ENCODE data around the gene C18orf63. TPM values are rescaled to one million over a fixed set of nuclear protein-coding genes. Genes with fewer than 3 reads are reported as not detected.
"Not testable (repeated sequence)": the region's sequence is repeated elsewhere in the genome, so short reads cannot be mapped to it uniquely, and the experiment has no call there.

Gene C18orf63
- total and polyA plus RNA-seq, 4 experiments from 2014 or later = not detected

GRCh38 chr18:74310411-74310810, 5.2 kb upstream of the C18orf63 start:
- no peaks in the 10 kb centered on the region for H3K4me1 ChIP-seq (ENCODE audit: insufficient read depth, low read length)
- peaks cover 21 to 30% of the 10 kb centered on the region in 2 donors for H3K27me3 Mint-ChIP-seq
- no peak overlapping the region for H3K27ac ChIP-seq (ENCODE audit: low read depth, low read length)
- CTCF ChIA-PET (ENCODE audit: partially characterized antibody) = interaction anchor here (0.7 to 3.7 kb wide), 6 partner anchors 10 to 241 kb away, joined by 3 to 28 read pairs (median 6); partner anchors contain the start of gene CNDP2
- peak in 3 of 5 donors; percentile 6 to 18 (median 12) for DNase-seq
- no peak overlapping the region for H3K27ac Mint-ChIP-seq
- H3K9me3 ChIP-seq (ENCODE audit: control insufficient read depth in 1 of 2, low read length in 2 of 2) = no peaks in the 10 kb centered on the region
- H3K27me3 ChIP-seq (ENCODE audit: insufficient read depth, low read length) = no peaks in the 10 kb centered on the region
- POLR2A ChIA-PET (ENCODE audit: partially characterized antibody) = interaction anchor here (1.9 kb wide), 1 partner anchor 183 kb away, joined by 7 read pairs; no protein-coding TSS in a partner anchor
- H3K9me3 Mint-ChIP-seq = peaks cover 0 to 1% (median 0%) of the 10 kb centered on the region in 8 donors
- H3K36me3 Mint-ChIP-seq = no peaks in the 10 kb centered on the region
- intact Hi-C loops (cut with micrococcal nuclease) = loop anchor here (1.0 kb wide), 2 partner anchors 183 to 242 kb away; no protein-coding TSS in a partner anchor
- no peaks in the 10 kb centered on the region for H3K36me3 ChIP-seq (ENCODE audit: insufficient read depth, low read length)
- no peak overlapping the region for H3K4me3 ChIP-seq (ENCODE audit: low read length in 2 of 2)
- H3K4me1 Mint-ChIP-seq = peaks cover 0 to 3% (median under 1%) of the 10 kb centered on the region in 4 donors
- no peak overlapping the region for H3K4me3 Mint-ChIP-seq

GRCh38 chr18:74311000-74311399, 4.6 kb upstream of the C18orf63 start:
- Mint-ChIP-seq H3K27me3 (peaks cover 23 to 30% of the 10 kb centered on the region in 2 donors), H3K9me3 (peaks cover 0 to 1% (median 0%) of the 10 kb centered on the region in 8 donors), H3K4me3 (no peak overlapping the region), H3K36me3 (no peaks in the 10 kb centered on the region), H3K4me1 (peaks cover 0 to 3% (median under 1%) of the 10 kb centered on the region in 4 donors), H3K27ac (no peak overlapping the region)
- Histone ChIP-seq H3K36me3 (ENCODE audit: insufficient read depth, low read length) (no peaks in the 10 kb centered on the region), H3K9me3 (ENCODE audit: control insufficient read depth in 1 of 2, low read length in 2 of 2) (no peaks in the 10 kb centered on the region), H3K27ac (ENCODE audit: low read depth, low read length) (no peak overlapping the region), H3K4me1 (ENCODE audit: insufficient read depth, low read length) (no peaks in the 10 kb centered on the region), H3K27me3 (ENCODE audit: insufficient read depth, low read length) (no peaks in the 10 kb centered on the region), H3K4me3 (ENCODE audit: low read length in 2 of 2) (no peak overlapping the region)
- intact Hi-C loops (cut with micrococcal nuclease) = loop anchor here (1.0 kb wide), 2 partner anchors 182 to 241 kb away; no protein-coding TSS in a partner anchor
- CTCF ChIA-PET (ENCODE audit: partially characterized antibody) = interaction anchor here (1.2 to 3.7 kb wide), 4 partner anchors 10 to 241 kb away, joined by 3 to 28 read pairs (median 12); no protein-coding TSS in a partner anchor
- POLR2A ChIA-PET (ENCODE audit: partially characterized antibody) = interaction anchor here (1.9 kb wide), 1 partner anchor 183 kb away, joined by 7 read pairs; no protein-coding TSS in a partner anchor
- DNase-seq = no peak

DNA sequence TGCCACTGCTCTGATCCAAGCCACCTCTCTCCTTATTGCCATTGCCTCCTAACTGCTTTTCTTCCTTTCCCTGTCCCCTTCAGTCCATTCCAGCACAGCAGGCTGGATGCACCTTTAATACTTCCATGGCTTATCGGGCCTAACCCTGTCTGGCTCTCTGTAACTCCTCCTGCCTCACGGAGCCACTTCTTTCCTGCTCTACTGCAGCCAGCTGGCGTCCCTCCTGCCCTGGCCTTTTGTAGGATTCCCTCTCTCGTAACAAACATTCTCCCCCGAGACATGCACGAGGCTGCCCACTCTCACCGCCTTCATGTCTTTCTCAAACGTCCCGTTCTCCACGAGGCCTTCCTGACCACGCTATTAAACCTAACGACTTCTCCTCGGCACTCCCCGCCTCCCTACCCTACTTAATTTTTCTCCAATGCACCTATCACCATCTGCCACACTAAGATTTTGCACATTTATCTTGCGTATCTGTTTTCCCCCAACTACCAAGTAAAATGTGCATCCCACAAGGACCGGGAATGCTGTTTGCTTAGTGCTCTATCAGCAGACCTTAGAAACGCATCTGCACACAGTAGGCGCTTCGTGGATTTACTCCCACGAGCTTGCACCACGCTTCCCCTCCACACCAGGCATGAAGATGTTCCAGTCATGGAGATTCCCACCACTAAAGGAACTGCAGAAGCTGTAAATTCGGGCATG, 728 bp upstream of the C18orf63 start:
- no peak overlapping the region for H3K4me3 ChIP-seq (ENCODE audit: low read length in 2 of 2)
- no peaks in the 10 kb centered on the region for H3K36me3 Mint-ChIP-seq
- H3K27ac ChIP-seq (ENCODE audit: low read depth, low read length) = no peak overlapping the region
- H3K27ac Mint-ChIP-seq = no peak overlapping the region
- peak overlapping the region in 1 of 8 donors; percentile 52 for H3K4me3 Mint-ChIP-seq
- H3K27me3 Mint-ChIP-seq = peaks cover 15 to 16% of the 10 kb centered on the region in 2 donors
- no peak for DNase-seq
- H3K9me3 ChIP-seq (ENCODE audit: control insufficient read depth in 1 of 2, low read length in 2 of 2) = no peaks in the 10 kb centered on the region
- peaks cover 0 to 3% (median under 1%) of the 10 kb centered on the region in 4 donors for H3K4me1 Mint-ChIP-seq
- intact Hi-C loops (cut with micrococcal nuclease) = no loop called here
- H3K27me3 ChIP-seq (ENCODE audit: insufficient read depth, low read length) = no peaks in the 10 kb centered on the region
- peaks cover 0 to 1% (median 0%) of the 10 kb centered on the region in 8 donors for H3K9me3 Mint-ChIP-seq
- no peaks in the 10 kb centered on the region for H3K4me1 ChIP-seq (ENCODE audit: insufficient read depth, low read length)
- CTCF ChIA-PET (ENCODE audit: partially characterized antibody) = no interaction called here
- no peaks in the 10 kb centered on the region for H3K36me3 ChIP-seq (ENCODE audit: insufficient read depth, low read length)
- POLR2A ChIA-PET (ENCODE audit: partially characterized antibody) = no interaction called here

DNA sequence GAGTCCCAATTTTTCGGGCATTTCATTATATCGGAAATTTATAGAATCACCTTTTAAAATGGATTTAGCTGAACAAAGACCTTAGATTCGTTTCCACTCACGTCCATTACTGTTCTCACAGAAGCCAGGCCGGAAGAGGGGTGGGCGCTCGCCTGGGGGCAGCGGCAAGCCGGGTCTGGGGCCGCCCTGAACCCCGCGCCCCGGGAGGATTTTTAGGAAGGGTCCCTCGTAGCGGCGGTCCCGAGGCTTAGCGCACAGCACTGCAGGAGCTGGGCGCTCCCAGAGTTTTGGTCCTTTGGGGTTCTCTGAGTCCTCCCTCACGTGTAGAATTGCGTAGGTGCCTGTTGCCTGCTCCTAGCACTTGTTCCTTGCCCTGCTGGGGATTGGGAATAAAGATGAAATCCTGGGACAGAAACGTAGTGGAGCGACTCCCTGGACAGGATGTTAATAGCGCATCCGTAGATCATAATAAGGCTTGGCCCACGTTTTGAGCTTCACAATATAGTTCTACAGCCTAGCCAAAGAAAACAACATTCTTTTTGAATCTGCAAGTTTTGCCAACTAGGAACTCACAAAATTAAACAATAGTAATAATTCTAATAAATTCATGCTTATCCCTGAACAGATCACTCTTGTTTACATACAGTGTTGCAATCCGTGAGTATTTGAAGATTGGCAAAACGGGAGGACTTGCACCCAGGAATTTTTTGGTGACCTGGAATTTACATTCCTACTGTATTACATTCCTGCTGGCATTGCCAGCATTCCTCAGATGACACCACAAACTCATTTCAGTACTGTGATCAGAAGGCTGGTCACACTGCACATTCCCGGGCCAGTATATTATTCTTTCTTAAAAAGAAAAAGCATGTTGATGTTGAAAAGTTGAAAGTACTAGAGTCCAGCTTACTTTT, 875 bp downstream of the C18orf63 start:
- no peak for DNase-seq
- Histone ChIP-seq H3K36me3 (ENCODE audit: insufficient read depth, low read length) (no peaks in the 10 kb centered on the region), H3K9me3 (ENCODE audit: control insufficient read depth in 1 of 2, low read length in 2 of 2) (no peaks in the 10 kb centered on the region), H3K27me3 (ENCODE audit: insufficient read depth, low read length) (no peaks in the 10 kb centered on the region), H3K4me1 (ENCODE audit: insufficient read depth, low read length) (no peaks in the 10 kb centered on the region), H3K27ac (ENCODE audit: low read depth, low read length) (no peak overlapping the region), H3K4me3 (ENCODE audit: low read length in 2 of 2) (no peak overlapping the region)
- H3K4me3 Mint-ChIP-seq = no peak overlapping the region
- ChIA-PET CTCF (ENCODE audit: partially characterized antibody) (no interaction called here), POLR2A (ENCODE audit: partially characterized antibody) (no interaction called here)
- H3K9me3 Mint-ChIP-seq = peaks cover 0 to 1% (median 0%) of the 10 kb centered on the region in 8 donors
- no peaks in the 10 kb centered on the region for H3K36me3 Mint-ChIP-seq
- peaks cover 10 to 11% of the 10 kb centered on the region in 2 donors for H3K27me3 Mint-ChIP-seq
- H3K4me1 Mint-ChIP-seq = no peaks in the 10 kb centered on the region
- intact Hi-C loops (cut with micrococcal nuclease) = no loop called here
- H3K27ac Mint-ChIP-seq = no peak overlapping the region

DNA sequence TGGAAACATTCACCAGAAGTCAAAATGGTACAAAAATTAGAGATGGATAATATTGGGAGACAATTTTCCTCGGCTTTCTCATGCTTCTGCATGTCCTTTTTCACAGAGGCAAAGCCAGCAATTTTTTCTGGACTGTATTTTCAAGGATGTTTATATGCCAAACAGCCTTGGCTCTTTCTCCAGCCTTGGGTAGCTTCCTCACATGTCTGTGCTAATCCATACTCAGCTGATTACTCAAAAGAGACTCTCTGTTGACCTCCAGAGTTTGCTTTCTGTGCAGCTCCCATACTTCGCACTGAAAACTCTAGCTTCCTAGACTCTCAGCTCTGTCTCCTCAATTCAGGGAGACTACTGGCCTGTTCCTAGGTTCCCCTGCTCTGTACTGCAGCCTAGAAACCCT, 10.6 kb downstream of the C18orf63 start:
- POLR2A ChIA-PET (ENCODE audit: partially characterized antibody) = no interaction called here
- intact Hi-C loops (cut with micrococcal nuclease) = no loop called here
- Histone ChIP-seq H3K36me3 (ENCODE audit: insufficient read depth, low read length) (no peaks in the 10 kb centered on the region), H3K27me3 (ENCODE audit: insufficient read depth, low read length) (no peaks in the 10 kb centered on the region), H3K27ac (ENCODE audit: low read depth, low read length) (no peak overlapping the region), H3K4me1 (ENCODE audit: insufficient read depth, low read length) (no peaks in the 10 kb centered on the region), H3K4me3 (ENCODE audit: low read length in 2 of 2) (no peak overlapping the region), H3K9me3 (ENCODE audit: control insufficient read depth in 1 of 2, low read length in 2 of 2) (no peaks in the 10 kb centered on the region)
- Mint-ChIP-seq H3K27ac (no peak overlapping the region), H3K36me3 (no peaks in the 10 kb centered on the region), H3K27me3 (peaks cover 0 to 6% of the 10 kb centered on the region in 2 donors), H3K4me1 (no peaks in the 10 kb centered on the region), H3K4me3 (no peak overlapping the region), H3K9me3 (no peaks in the 10 kb centered on the region)
- DNase-seq = no peak
- CTCF ChIA-PET (ENCODE audit: partially characterized antibody) = interaction anchor here (0.7 to 1.2 kb wide), 2 partner anchors 12 to 226 kb away, joined by 3 to 5 read pairs; no protein-coding TSS in a partner anchor

- H3K4me1 ChIP-seq (ENCODE audit: insufficient read depth, low read length); DNase-seq; H3K4me3 Mint-ChIP-seq; H3K9me3 ChIP-seq (ENCODE audit: control insufficient read depth in 1 of 2, low read length in 2 of 2); H3K27me3 ChIP-seq (ENCODE audit: insufficient read depth, low read length); H3K9me3 Mint-ChIP-seq; H3K4me3 ChIP-seq (ENCODE audit: low read length in 2 of 2); H3K27ac Mint-ChIP-seq; H3K36me3 ChIP-seq (ENCODE audit: insufficient read depth, low read length); H3K36me3 Mint-ChIP-seq; POLR2A ChIA-PET (ENCODE audit: partially characterized antibody); H3K27ac ChIP-seq (ENCODE audit: low read depth, low read length); intact Hi-C loops (cut with micrococcal nuclease); H3K27me3 Mint-ChIP-seq; H3K4me1 Mint-ChIP-seq: not testable (repeated sequence)
- CTCF ChIA-PET (ENCODE audit: partially characterized antibody) = interaction anchor here (1.2 kb wide), 1 partner anchor 11 kb away, joined by 3 read pairs; no protein-coding TSS in a partner anchor
Measured at GRCh38 chr18:74326791-74327190, 11.2 kb downstream of the C18orf63 start.

GRCh38 chr18:74328206-74328605, 12.6 kb downstream of the C18orf63 start:
- intact Hi-C loops (cut with micrococcal nuclease) = no loop called here
- CTCF ChIA-PET (ENCODE audit: partially characterized antibody) = no interaction called here
- POLR2A ChIA-PET (ENCODE audit: partially characterized antibody) = no interaction called here
- Mint-ChIP-seq H3K36me3 (no peaks in the 10 kb centered on the region), H3K4me1 (no peaks in the 10 kb centered on the region), H3K27ac (no peak overlapping the region), H3K27me3 (peaks cover 0 to 8% of the 10 kb centered on the region in 2 donors), H3K4me3 (no peak overlapping the region), H3K9me3 (peaks cover 0 to 5% (median 0%) of the 10 kb centered on the region in 8 donors)
- Histone ChIP-seq H3K4me1 (ENCODE audit: insufficient read depth, low read length) (no peaks in the 10 kb centered on the region), H3K4me3 (ENCODE audit: low read length in 2 of 2) (no peak overlapping the region), H3K27me3 (ENCODE audit: insufficient read depth, low read length) (no peaks in the 10 kb centered on the region), H3K9me3 (ENCODE audit: control insufficient read depth in 1 of 2, low read length in 2 of 2) (no peaks in the 10 kb centered on the region), H3K36me3 (ENCODE audit: insufficient read depth, low read length) (no peaks in the 10 kb centered on the region), H3K27ac (ENCODE audit: low read depth, low read length) (no peak overlapping the region)
- DNase-seq = no peak

All from CD4-positive, alpha-beta memory T cell (primary cell).